AG09319 (cell line): ENCODE measurements around the gene NHS.

ENCODE experiments used
- DNase-seq: peaks from one replicate; pipeline ENCODE4 v3.0.0-alpha.2; 2010; ENCODE audit warnings: low read depth; ENCODE audit errors: extremely low read depth
- TF ChIP-seq, protein P1 (sequence below): IDR thresholded peaks from 2 replicates; pipeline ENCODE4 v1.5.1; 2011; ENCODE audit warnings: low read depth, mild to moderate bottlenecking, inconsistent platforms, low read length, moderate library complexity

The NHS gene

DNA sequence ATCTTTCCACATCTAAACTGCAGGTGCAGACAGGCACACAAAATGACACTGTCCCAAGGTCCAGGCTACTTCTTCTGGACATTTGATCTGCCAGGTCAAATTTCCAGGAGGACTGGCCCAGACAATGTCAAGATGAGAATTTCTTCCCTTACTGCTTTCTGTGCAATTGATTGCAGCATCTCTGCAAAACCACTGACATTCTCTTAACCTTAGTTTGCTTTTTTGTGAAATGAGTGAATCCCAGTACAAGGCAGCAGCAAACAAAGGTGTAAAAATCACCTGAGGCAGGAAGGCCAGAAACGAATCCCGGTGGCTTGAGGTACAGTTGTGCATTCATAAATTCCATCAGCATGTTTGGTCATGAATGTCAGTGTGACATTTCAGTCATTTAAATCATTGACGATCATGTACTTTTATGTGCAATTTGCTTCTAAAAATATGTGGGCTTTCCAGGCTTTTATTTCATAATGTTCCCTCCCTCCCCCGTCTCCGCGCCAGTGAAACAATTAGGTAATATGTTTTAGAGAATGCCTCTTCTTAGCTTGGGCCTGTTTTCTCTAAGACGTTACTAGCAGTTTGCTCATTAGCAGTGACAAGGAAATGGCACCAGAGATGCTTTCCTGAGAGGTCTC is 39.1 kb downstream of the NHS start:
- DNase-seq = no peak
- TF ChIP-seq, protein P1, sequence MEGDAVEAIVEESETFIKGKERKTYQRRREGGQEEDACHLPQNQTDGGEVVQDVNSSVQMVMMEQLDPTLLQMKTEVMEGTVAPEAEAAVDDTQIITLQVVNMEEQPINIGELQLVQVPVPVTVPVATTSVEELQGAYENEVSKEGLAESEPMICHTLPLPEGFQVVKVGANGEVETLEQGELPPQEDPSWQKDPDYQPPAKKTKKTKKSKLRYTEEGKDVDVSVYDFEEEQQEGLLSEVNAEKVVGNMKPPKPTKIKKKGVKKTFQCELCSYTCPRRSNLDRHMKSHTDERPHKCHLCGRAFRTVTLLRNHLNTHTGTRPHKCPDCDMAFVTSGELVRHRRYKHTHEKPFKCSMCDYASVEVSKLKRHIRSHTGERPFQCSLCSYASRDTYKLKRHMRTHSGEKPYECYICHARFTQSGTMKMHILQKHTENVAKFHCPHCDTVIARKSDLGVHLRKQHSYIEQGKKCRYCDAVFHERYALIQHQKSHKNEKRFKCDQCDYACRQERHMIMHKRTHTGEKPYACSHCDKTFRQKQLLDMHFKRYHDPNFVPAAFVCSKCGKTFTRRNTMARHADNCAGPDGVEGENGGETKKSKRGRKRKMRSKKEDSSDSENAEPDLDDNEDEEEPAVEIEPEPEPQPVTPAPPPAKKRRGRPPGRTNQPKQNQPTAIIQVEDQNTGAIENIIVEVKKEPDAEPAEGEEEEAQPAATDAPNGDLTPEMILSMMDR = no peak

DNA sequence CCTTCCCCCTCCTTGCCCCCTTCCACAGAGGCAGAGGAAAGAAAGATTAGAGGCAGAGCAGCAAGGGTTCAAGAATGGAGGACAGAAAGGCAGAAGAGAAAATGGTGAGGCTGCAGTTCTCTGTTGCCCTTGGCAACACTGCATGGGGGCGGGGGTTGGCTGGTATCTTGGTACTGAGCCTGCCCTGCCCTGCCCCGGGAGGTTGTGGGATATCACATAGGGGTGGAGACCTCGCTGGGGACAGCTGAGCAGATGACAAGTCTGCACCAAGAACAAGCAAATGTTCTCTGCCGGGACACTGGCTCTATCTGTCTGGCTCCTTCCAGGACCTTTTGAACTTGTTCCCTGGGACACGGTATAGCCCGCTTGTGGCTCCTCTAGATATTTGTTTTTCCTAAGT is 39.8 kb downstream of the NHS start:
- no peak for DNase-seq

DNA sequence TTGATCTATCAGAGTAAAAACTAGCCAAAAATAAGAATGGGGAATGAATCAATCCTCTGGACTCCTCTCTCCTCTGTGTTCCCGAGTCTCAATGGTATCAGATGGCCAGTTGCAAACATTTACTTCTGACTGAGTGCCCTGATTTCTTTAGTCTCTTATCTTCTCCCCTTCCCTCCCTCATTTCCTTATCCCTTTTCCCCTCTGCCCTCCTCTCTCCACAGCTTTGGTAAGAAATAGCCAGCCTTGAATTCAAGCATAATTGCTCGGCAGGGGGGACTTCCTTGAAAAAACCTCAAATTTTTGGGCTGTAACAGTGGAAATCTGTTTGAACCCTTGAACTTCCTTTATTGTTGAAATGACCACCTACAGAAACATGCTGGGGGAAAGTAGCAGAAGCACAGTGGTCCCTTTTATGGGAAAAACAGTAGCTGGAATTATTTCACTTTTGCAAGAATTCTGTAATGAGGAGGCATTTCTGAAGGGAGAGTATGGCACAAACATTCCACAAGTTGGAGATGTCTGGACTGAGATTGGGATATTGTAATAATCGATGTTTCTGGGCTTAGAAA is 40.3 kb downstream of the NHS start:
- TF ChIP-seq, protein P1 = no peak
- no peak for DNase-seq

More for the DNA sequence above, 39.8 kb downstream of the NHS start:
- TF ChIP-seq, protein P1 = no peak

DNA sequence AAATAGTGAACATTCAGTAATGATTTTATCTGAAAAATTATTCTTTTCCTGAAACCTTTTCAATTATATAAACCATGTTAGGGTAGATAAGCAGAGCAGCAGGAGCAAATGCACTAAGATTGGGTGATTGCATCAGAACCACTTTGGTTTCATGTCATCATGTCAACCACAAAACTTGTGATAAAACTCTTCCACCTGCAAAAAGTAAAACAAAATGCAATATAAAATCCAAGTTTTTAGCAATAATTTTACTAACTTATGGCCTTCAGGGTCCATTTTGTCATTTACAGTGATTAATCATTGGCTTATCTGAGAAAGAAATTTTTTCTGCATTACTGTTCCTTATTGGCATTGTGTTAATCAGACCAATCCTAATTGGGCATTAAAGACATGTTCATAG is 42.4 kb downstream of the NHS start:
- no peak for DNase-seq
- TF ChIP-seq, protein P1 = no peak

- TF ChIP-seq, protein P1 = no peak
- peak; percentile 66 for DNase-seq
Measured at GRCh38 chrX:17425136-17425535, 50.1 kb downstream of the NHS start.

GRCh38 chrX:17425551-17425950 is 50.6 kb downstream of the NHS start:
- DNase-seq = no peak
- TF ChIP-seq, protein P1 = no peak

- TF ChIP-seq, protein P1 = no peak
- no peak for DNase-seq
Measured at GRCh38 chrX:17431171-17431570, 56.2 kb downstream of the NHS start.
